ENCODE measurements around the gene CDC6.
A peak's percentile ranks its signal among the peaks of the same experiment; 100 is the strongest.

The CDC6 gene

DNA sequence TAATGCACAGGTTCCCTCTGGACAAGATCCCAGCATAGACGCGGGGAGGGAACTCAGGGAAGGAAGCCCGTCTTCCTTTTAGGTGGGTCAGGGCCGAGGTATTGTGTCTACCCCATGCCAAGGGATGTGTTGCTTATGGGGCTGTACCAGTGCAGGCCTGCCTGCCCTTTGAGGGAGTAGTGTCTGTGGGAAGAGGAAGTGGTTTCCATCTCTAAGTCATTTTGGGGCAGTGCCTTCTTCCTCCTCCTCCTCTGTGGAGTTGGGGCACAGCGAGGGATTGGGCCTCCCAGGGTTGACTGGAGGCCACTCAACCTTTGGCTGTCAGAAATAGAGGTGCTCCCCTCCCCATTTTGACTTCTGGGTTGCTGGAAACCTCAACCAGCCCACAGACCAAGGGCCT lies 50.4 kb downstream of the CDC6 start:
- FAIRE-seq, result no peak
- no peak for DNase-seq (ENCODE audit: insufficient read length, low spot score)
- TF ChIP-seq, protein P1, sequence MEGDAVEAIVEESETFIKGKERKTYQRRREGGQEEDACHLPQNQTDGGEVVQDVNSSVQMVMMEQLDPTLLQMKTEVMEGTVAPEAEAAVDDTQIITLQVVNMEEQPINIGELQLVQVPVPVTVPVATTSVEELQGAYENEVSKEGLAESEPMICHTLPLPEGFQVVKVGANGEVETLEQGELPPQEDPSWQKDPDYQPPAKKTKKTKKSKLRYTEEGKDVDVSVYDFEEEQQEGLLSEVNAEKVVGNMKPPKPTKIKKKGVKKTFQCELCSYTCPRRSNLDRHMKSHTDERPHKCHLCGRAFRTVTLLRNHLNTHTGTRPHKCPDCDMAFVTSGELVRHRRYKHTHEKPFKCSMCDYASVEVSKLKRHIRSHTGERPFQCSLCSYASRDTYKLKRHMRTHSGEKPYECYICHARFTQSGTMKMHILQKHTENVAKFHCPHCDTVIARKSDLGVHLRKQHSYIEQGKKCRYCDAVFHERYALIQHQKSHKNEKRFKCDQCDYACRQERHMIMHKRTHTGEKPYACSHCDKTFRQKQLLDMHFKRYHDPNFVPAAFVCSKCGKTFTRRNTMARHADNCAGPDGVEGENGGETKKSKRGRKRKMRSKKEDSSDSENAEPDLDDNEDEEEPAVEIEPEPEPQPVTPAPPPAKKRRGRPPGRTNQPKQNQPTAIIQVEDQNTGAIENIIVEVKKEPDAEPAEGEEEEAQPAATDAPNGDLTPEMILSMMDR (IDR thresholded peaks at IDR 0.05; ENCODE audit: insufficient read depth, missing control alignments), result no peak

DNA sequence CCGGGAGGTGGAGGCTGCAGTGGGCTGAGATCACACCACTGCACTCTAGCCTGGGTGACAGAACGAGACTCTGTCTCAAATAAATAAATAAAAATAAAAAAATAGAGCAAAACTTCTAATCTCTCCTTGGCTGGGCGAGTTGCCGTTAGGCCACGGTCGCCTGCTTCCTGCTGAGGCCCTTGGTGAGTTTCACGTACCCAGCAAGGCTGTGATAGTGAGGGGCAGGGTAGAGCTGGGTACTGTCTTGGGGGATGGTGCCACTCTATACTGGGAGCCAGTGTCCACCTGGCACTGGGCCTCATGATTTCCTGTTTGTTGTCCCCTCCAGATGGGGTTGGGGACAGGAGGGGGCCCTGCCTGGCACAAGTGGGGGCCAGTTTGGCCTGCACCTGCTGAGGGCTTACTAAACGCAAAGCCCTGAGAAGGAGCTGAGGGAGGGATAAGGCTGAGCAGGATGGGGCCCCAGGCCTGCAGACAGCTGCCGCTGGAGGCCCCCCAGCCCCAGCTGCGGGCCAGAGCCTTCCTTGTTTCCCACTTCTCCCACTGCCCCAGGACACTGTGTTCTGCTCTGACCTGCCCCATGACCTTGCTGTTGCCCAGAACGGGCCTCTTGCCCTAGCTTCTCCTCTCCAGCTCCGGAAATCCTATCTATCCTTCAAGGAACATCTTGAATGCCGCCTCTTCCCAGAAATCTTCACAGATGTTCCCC lies 51.4 kb downstream of the CDC6 start:
- FAIRE-seq (no peak), DNase-seq (ENCODE audit: insufficient read length, low spot score) (no peak)
- TF ChIP-seq, protein P1 (IDR thresholded peaks at IDR 0.05; ENCODE audit: insufficient read depth, missing control alignments), result no peak

DNA sequence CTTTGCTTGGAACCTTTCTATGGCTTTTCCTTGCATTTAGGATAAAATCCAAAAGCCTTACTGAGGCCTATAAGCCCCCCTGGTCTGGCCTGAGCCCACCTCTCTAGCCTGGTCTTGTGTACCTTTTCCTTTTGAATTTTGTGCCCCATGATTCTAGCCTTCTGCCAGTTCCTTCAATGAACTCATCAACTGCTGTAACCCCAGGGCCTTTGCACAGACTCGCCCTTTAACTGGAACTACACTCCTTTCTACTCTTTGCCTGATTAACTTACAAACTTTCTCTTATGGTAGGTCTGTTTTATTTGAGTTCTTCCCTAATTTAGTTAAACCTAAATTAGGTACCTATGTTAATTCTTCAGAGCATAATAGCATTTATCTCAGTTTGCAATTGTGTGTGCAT lies 52.6 kb downstream of the CDC6 start:
- FAIRE-seq (no peak), DNase-seq (ENCODE audit: insufficient read length, low spot score) (no peak)
- TF ChIP-seq, protein P1 (IDR thresholded peaks at IDR 0.05; ENCODE audit: insufficient read depth, missing control alignments), result no peak

DNA sequence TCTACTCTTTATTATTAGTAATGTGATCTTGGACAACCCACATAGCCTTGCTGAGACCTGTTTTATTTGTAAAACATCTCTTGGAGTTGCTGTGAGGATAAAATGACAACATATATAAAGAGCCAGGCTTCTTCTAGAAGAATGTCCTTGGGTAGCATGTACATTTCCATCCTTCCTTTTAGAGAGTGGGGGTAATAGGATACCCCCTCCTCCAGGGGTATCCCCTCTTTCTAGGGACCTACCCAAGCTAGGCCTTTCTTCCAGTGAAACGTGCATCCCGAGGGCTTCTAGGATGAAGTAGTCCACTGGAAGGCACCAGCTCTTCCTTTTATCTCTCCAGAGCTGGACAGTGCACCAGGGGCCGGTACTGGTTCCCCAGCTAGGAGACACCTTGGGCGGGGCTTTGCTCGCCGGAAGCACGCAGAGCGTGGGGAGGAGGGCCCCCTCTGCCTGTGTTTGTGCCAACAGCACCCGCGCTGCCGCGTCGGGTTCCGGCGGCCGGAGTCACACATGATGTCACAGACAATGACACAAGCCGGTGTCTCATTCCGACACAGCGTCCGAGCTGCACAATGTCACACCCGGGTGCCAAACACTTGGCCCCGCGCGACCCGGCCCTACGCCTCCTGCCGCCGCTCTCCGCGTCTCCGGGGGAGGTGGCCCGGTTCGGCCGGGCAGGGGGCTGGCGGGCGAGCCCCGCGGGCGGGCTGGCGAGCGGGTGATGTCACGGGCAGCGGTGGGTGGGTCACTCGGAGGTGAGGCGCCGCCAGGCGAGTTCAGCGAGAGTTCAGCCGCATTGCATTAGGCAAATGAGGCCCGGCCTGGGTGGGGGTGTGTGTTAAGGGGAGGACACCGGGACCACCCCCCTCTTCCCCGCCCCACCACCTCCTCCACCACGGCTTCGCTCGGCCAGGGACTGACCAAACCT lies 53.5 kb downstream of the CDC6 start:
- DNase-seq (ENCODE audit: insufficient read length, low spot score) (no peak), FAIRE-seq (no peak)

DNA sequence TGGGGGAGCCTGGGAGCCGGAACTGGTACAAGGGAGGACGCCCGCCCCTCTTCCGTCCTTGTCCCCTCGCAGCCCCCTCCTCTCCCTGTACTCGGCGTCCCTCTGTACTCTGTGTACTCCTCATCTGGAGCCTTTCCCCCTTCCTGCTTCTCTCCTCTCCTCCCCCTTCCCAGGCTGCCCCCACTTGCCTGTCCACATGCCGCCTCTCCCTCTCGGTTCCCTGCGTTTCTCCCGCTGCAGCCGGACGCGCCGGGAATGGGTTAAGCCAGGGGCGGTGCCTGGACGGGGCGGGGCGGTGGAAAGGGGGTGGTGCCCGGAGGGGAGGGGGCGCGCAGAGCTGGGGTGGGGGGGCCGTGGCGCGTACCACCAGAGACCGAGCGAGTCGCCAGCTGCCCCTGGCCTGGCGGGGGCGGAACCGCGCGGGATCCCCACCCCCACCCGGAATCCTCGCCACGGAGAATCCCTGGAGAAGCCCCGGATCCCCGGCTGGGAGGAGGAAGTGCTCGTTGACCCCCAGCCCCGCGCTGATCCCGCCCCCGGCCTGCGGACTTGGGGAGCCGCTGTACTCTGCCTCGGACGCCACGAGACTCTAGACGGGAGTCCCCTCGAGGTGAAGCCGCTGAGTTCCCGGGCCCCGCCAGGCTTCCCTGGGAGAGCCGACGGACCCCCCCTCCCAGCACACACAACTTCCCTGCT lies 54.3 kb downstream of the CDC6 start:
- peak; percentile 76 for DNase-seq (ENCODE audit: insufficient read length, low spot score)
- FAIRE-seq, result no peak
- TF ChIP-seq, protein P1 (IDR thresholded peaks at IDR 0.05; ENCODE audit: insufficient read depth, missing control alignments), result no peak

More for the DNA sequence above, 53.5 kb downstream of the CDC6 start:
- TF ChIP-seq, protein P1 (IDR thresholded peaks at IDR 0.05; ENCODE audit: insufficient read depth, missing control alignments), result no peak

DNA sequence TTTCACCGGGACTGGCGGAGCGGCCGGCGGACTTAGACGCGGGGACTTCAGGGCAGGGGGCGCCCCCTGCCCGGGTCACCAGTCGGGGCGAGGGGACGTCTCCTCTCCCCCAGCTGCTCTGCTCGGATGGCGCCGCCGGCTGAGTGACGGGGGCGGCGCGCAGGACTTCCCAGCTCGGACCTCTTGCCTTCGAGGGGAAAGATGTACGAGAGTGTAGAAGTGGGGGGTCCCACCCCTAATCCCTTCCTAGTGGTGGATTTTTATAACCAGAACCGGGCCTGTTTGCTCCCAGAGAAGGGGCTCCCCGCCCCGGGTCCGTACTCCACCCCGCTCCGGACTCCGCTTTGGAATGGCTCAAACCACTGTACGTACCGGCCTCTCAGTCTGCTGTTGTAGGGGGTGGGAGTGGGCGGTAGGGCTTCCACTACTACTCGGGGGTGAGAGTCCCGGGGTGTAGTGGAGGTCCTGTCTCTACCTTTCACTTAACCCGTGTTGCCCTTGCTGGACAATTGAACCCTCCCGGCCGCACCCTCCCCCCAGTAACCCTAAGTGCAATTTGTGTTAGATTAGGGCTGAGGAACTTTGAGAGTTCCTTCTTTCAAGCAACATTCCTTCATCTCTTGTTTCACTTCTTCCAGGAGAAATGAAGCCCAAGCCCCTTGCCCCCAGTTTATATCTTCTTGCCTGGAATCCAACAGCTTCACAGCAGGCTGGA lies 55.0 kb downstream of the CDC6 start:
- TF ChIP-seq, protein P1 (IDR thresholded peaks at IDR 0.05; ENCODE audit: insufficient read depth, missing control alignments), result no peak
- no peak for DNase-seq (ENCODE audit: insufficient read length, low spot score)

More for the DNA sequence above, 55.0 kb downstream of the CDC6 start:
- FAIRE-seq, result no peak

Data from D721Med (cell line).